Hepatocyte (in vitro differentiated cells): Measurements from ENCODE around the gene ASB4. TPM values are rescaled to one million over a fixed set of nuclear protein-coding genes. Genes with fewer than 3 reads are reported as not detected.
A peak's percentile ranks its signal among the peaks of the same experiment; 100 is the strongest.
"Not testable (repeated sequence)": the region's sequence is repeated elsewhere in the genome, so short reads cannot be mapped to it uniquely, and the experiment has no call there.

Experiments used
- DNase-seq: peaks from one replicate; pipeline ENCODE4 v3.0.0-alpha.2; 2016; ENCODE audit warnings: low spot score
- H2AFZ ChIP-seq: fragments of 200-600 bp; sonication (generic); 2 replicates; pipeline ENCODE4 v1.6.0; 2016; ENCODE audit warnings: antibody characterized with exemption, mild to moderate bottlenecking
- H3K27ac ChIP-seq: fragments of 200-600 bp; sonication (generic); 2 replicates; pipeline ENCODE4 v1.5.1; 2016; ENCODE audit warnings: mild to moderate bottlenecking
- H3K27me3 ChIP-seq: fragments of 200-600 bp; sonication (generic); 2 replicates; pipeline ENCODE4 v1.6.1; 2016
- H3K36me3 ChIP-seq: fragments of 200-600 bp; sonication (generic); replicated peaks from 2 replicates; pipeline ENCODE4 v1.5.1; 2016; ENCODE audit warnings: low read depth; ENCODE audit not compliant: insufficient read depth
- H3K4me1 ChIP-seq: fragments of 200-600 bp; sonication (generic); 2 replicates; pipeline ENCODE4 v1.5.1; 2016; ENCODE audit warnings: mild to moderate bottlenecking, moderate library complexity; ENCODE audit not compliant: insufficient read depth
- H3K4me2 ChIP-seq: fragments of 200-600 bp; sonication (generic); 2 replicates; pipeline ENCODE4 v1.6.0; 2016
- H3K4me3 ChIP-seq: fragments of 200-600 bp; sonication (generic); 2 replicates; pipeline ENCODE4 v1.5.1; 2016; ENCODE audit warnings: mild to moderate bottlenecking
- H3K79me2 ChIP-seq: fragments of 200-600 bp; sonication (generic); 2 replicates; pipeline ENCODE4 v1.6.0; 2017; ENCODE audit warnings: mild to moderate bottlenecking
- H3K9me2 ChIP-seq: fragments of 200-600 bp; sonication (generic); replicated peaks from 2 replicates; pipeline ENCODE4 v1.6.0; 2017; ENCODE audit warnings: mild to moderate bottlenecking; ENCODE audit not compliant: insufficient read depth
- H3K9me3 ChIP-seq: fragments of 200-600 bp; sonication (generic); 2 replicates; pipeline ENCODE4 v1.5.1; 2016; ENCODE audit warnings: low read depth, mild to moderate bottlenecking
- H4K20me1 ChIP-seq: fragments of 200-600 bp; sonication (generic); 2 replicates; pipeline ENCODE4 v1.6.0; 2016; ENCODE audit warnings: mild to moderate bottlenecking; ENCODE audit not compliant: insufficient read depth, poor library complexity, severe bottlenecking
- CTCF ChIP-seq: fragments of 200-600 bp; sonication (generic); IDR thresholded peaks from 2 replicates; pipeline ENCODE4 v1.5.1; 2016; ENCODE audit warnings: antibody characterized with exemption, mild to moderate bottlenecking; ENCODE audit not compliant: poor library complexity
- EZH2 ChIP-seq: fragments of 200-600 bp; sonication (generic); IDR thresholded peaks from 2 replicates; pipeline ENCODE4 v1.6.1; 2016; ENCODE audit warnings: antibody characterized with exemption, mild to moderate bottlenecking, borderline replicate concordance
- EZH2phosphoT487 ChIP-seq: fragments of 200-600 bp; sonication (generic); IDR thresholded peaks from one replicate; pipeline ENCODE4 v1.6.1; 2018; ENCODE audit warnings: antibody characterized with exemption, mild to moderate bottlenecking, low read depth, moderate library complexity; ENCODE audit not compliant: unreplicated experiment, severe bottlenecking
- WGBS: methylation state at CpG from one replicate; pipeline ENCODE4 v1.1.6; 2016; ENCODE audit warnings: low lambda C conversion rate; ENCODE audit errors: missing lambda C conversion rate; 5-methylcytosine and 5-hydroxymethylcytosine counted together
- polyA plus RNA-seq: library from polyadenylated mRNA; unstranded; fragments of >200 nt; fragmentation: Nextera tagmentation; extraction: Ambion mirVana; gene quantifications from 2 replicates; pipeline ENCODE4 v1.2.1, GENCODE V29; 2016
- total RNA-seq: library from RNA; depleted of rRNA; stranded (reverse); fragments of >200 nt; gene quantifications from 2 replicates; pipeline ENCODE4 v1.2.3, GENCODE V29; 2014

ASB4 gene
- total and polyA plus RNA-seq, 2 experiments from 2014 or later = 0.03 to 0.35 TPM

- peak; percentile 87 for DNase-seq
- H4K20me1 ChIP-seq = no peaks in the 10 kb centered on the region
- no peaks in the 10 kb centered on the region for H3K79me2 ChIP-seq
- H3K9me2 ChIP-seq = no peaks in the 10 kb centered on the region
- peaks cover 37% of the 10 kb centered on the region for H3K4me1 ChIP-seq
- H3K4me2 ChIP-seq = peak overlapping the region; percentile 35
- peak overlapping the region; percentile 95 for H3K27ac ChIP-seq
- peak overlapping the region; percentile 14 for H2AFZ ChIP-seq
- no peaks in the 10 kb centered on the region for H3K27me3 ChIP-seq
- H3K4me3 ChIP-seq = no peak overlapping the region
- 34% methylated on average over 6 of the region's 6 CpGs for WGBS
- no peaks in the 10 kb centered on the region for H3K9me3 ChIP-seq
- no peaks in the 10 kb centered on the region for H3K36me3 ChIP-seq
- TF ChIP-seq EZH2 = no peak
- TF ChIP-seq CTCF = no peak
- TF ChIP-seq EZH2phosphoT487 = no peak
Measured at GRCh38 chr7:95549818-95550529, 64.2 kb downstream of the ASB4 start.

- Histone ChIP-seq H3K4me1 (peaks cover 34% of the 10 kb centered on the region), H3K4me2 (peak overlapping the region; percentile 35)
Measured at GRCh38 chr7:95550546-95550945, 64.8 kb downstream of the ASB4 start.

GRCh38 chr7:95552010-95552926, 66.5 kb downstream of the ASB4 start:
- not testable (repeated sequence) for H3K36me3 ChIP-seq, H3K27ac ChIP-seq, H3K4me2 ChIP-seq, H3K79me2 ChIP-seq, H3K9me3 ChIP-seq, H4K20me1 ChIP-seq, H3K27me3 ChIP-seq, DNase-seq, H2AFZ ChIP-seq, H3K4me3 ChIP-seq, H3K9me2 ChIP-seq
- WGBS = 90% methylated on average over 31 of the region's 45 CpGs
- peaks cover 18% of the 10 kb centered on the region for H3K4me1 ChIP-seq

More at GRCh38 chr7:95550546-95550945, 64.8 kb downstream of the ASB4 start:
- no peaks in the 10 kb centered on the region for H3K9me2 ChIP-seq
- no peak for DNase-seq
- H4K20me1 ChIP-seq = no peaks in the 10 kb centered on the region
- no peak for TF ChIP-seq EZH2phosphoT487
- no peak overlapping the region for H3K4me3 ChIP-seq
- H3K36me3 ChIP-seq = no peaks in the 10 kb centered on the region
- H3K9me3 ChIP-seq = no peaks in the 10 kb centered on the region
- WGBS = 74% methylated on average over 4 of the region's 4 CpGs
- H3K27ac ChIP-seq = peak overlapping the region; percentile 95
- peak overlapping the region; percentile 14 for H2AFZ ChIP-seq
- no peaks in the 10 kb centered on the region for H3K27me3 ChIP-seq
- H3K79me2 ChIP-seq = no peaks in the 10 kb centered on the region

GRCh38 chr7:95553939-95554338, 68.2 kb downstream of the ASB4 start:
- no peak for DNase-seq
- Histone ChIP-seq H3K79me2 (no peaks in the 10 kb centered on the region), H3K36me3 (no peaks in the 10 kb centered on the region), H3K4me3 (no peak overlapping the region), H2AFZ (no peak overlapping the region), H3K9me3 (no peaks in the 10 kb centered on the region), H3K27ac (peak overlapping the region; percentile 42), H3K27me3 (no peaks in the 10 kb centered on the region), H3K9me2 (no peaks in the 10 kb centered on the region), H3K4me1 (peaks cover 24% of the 10 kb centered on the region), H4K20me1 (no peaks in the 10 kb centered on the region), H3K4me2 (no peak overlapping the region)
- 61% methylated on average over 2 of the region's 2 CpGs for WGBS
- TF ChIP-seq CTCF (no peak), EZH2phosphoT487 (no peak), EZH2 (no peak)
